SH-SY5Y (cell line): Measurements from ENCODE around the gene FOXP1.

Source experiments
- GATA2 ChIP-seq: IDR thresholded peaks from 2 replicates; pipeline ENCODE4 v1.6.1; 2011; ENCODE audit warnings: mild to moderate bottlenecking, low read depth, low read length
- GATA3 ChIP-seq: IDR thresholded peaks from 2 replicates; pipeline ENCODE4 v1.6.1; 2011; ENCODE audit warnings: low read depth, mild to moderate bottlenecking, low read length, moderate library complexity

DNA sequence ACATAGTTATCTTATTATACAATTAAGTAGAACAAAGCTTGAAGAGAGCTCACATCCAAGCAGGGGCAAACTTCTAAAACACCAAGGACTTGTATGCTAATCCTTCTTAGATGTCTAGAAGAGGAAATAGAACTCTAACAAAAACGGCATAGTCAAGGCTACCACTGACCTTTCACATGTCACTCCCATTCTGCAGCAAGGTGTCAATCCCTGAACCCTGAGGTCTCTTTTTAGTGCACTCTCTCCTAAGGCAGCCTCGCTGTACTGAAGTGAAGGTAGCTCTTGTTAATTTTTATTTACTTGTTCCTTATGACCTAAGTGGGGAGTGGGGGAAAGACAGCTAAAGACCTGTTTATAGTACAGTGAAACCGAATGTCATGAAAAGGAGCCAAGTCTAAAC is 506.5 kb downstream of the FOXP1 start:
- no peak for TF ChIP-seq GATA2
- TF ChIP-seq GATA3: no peak
